ENCODE results near the gene CST11. TPM values are rescaled to one million over a fixed set of nuclear protein-coding genes. Genes with fewer than 3 reads are reported as not detected.

The CST11 gene
- total and polyA plus RNA-seq, 10 of the 15 experiments (the other 5 are each of a cell fraction or from before 2014, with no cell fraction given), result 0.33 TPM; not detected in 9

DNA sequence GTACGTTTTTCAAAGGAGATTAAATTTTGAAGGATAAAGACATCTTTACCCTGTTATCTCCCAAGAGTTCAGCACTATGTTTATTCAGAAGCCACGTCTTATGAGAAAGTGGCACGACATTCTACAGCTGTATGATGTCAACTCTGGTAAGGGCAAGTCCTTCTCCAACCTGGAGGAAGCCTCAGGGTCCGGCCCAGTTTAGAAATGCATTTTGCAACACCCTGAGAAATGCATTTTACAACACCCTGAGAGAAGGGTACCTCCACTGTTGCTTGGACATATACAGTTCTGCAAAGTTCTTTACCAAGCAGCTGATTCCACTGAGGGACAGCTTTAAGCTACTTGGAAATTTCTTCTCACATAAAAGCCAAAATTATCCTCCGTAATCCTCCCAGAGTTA lies 48.9 kb downstream of the CST11 start (continued):
- TF ChIP-seq, protein P1, sequence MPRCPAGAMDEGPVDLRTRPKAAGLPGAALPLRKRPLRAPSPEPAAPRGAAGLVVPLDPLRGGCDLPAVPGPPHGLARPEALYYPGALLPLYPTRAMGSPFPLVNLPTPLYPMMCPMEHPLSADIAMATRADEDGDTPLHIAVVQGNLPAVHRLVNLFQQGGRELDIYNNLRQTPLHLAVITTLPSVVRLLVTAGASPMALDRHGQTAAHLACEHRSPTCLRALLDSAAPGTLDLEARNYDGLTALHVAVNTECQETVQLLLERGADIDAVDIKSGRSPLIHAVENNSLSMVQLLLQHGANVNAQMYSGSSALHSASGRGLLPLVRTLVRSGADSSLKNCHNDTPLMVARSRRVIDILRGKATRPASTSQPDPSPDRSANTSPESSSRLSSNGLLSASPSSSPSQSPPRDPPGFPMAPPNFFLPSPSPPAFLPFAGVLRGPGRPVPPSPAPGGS (IDR thresholded peaks at IDR 0.05; ENCODE audit: borderline replicate concordance, insufficient read depth, low read depth, low read length, poor library complexity, severe bottlenecking), result no peak
- TF ChIP-seq, protein P2, sequence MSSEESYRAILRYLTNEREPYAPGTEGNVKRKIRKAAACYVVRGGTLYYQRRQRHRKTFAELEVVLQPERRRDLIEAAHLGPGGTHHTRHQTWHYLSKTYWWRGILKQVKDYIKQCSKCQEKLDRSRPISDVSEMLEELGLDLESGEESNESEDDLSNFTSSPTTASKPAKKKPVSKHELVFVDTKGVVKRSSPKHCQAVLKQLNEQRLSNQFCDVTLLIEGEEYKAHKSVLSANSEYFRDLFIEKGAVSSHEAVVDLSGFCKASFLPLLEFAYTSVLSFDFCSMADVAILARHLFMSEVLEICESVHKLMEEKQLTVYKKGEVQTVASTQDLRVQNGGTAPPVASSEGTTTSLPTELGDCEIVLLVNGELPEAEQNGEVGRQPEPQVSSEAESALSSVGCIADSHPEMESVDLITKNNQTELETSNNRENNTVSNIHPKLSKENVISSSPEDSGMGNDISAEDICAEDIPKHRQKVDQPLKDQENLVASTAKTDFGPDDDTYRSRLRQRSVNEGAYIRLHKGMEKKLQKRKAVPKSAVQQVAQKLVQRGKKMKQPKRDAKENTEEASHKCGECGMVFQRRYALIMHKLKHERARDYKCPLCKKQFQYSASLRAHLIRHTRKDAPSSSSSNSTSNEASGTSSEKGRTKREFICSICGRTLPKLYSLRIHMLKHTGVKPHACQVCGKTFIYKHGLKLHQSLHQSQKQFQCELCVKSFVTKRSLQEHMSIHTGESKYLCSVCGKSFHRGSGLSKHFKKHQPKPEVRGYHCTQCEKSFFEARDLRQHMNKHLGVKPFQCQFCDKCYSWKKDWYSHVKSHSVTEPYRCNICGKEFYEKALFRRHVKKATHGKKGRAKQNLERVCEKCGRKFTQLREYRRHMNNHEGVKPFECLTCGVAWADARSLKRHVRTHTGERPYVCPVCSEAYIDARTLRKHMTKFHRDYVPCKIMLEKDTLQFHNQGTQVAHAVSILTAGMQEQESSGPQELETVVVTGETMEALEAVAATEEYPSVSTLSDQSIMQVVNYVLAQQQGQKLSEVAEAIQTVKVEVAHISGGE (CRISPR knock-in tag; IDR thresholded peaks at IDR 0.05), result no peak
- TF ChIP-seq HDAC6 (IDR thresholded peaks at IDR 0.05; ENCODE audit: unreplicated experiment) (no peak), ZBED1 (IDR thresholded peaks at IDR 0.05; ENCODE audit: borderline replicate concordance) (no peak)
- TF ChIP-seq, protein P3, sequence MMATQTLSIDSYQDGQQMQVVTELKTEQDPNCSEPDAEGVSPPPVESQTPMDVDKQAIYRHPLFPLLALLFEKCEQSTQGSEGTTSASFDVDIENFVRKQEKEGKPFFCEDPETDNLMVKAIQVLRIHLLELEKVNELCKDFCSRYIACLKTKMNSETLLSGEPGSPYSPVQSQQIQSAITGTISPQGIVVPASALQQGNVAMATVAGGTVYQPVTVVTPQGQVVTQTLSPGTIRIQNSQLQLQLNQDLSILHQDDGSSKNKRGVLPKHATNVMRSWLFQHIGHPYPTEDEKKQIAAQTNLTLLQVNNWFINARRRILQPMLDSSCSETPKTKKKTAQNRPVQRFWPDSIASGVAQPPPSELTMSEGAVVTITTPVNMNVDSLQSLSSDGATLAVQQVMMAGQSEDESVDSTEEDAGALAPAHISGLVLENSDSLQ (IDR thresholded peaks at IDR 0.05), result no peak

DNA sequence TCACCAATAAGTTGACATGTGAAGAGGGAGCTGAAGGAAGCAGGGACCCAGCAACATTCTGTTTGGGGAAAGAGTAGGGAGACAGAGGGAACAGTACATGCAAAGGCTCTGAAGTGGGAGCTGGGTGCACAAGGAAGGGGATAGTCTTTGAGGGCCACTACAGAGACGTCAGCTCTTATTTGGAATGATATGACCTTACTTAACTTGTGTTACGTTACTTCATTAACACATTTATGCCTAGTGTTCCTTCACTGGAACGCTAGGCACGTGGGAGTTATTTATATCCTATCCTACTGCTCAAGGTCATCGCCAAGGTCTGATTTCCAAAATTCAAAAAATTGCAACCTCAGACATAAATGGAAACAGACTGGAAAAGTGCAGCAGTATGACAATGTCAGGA lies 51.6 kb downstream of the CST11 start:
- Histone ChIP-seq H3K4me2 (ENCODE audit: control insufficient read depth, insufficient read depth) (no peak overlapping the region), H3K27ac (ENCODE audit: control insufficient read depth, insufficient read depth) (no peak overlapping the region), H3K4me1 (ENCODE audit: control insufficient read depth, insufficient read depth, low read length) (peaks cover 11% of the 10 kb centered on the region), H3K4me3 (no peak overlapping the region), H3K9ac (ENCODE audit: control insufficient read depth, insufficient read depth, low read length) (no peak overlapping the region), H2AFZ (ENCODE audit: control insufficient read depth, low read depth, low read length) (no peak overlapping the region), H3K79me2 (ENCODE audit: control insufficient read depth, insufficient read depth, low read length) (peaks cover 9% of the 10 kb centered on the region), H4K20me1 (ENCODE audit: control insufficient read depth, insufficient read depth) (no peaks in the 10 kb centered on the region), H3K36me3 (ENCODE audit: control insufficient read depth in 2 of 2, insufficient read depth in 2 of 2, low read length in 1 of 2) (peaks cover 0 to 16% of the 10 kb centered on the region in 2 experiments), H3K27me3 (replicated peaks in 1 of 2; ENCODE audit: control insufficient read depth in 2 of 2, insufficient read depth in 2 of 2, low read length in 1 of 2) (no peaks in the 10 kb centered on the region), H3K9me3 (replicated peaks; ENCODE audit: control insufficient read depth, insufficient read depth, low read length) (no peaks in the 10 kb centered on the region)
- WGBS (ENCODE audit: insufficient coverage, insufficient replicate concordance, low lambda C conversion rate, missing lambda C conversion rate), result 82% methylated on average over 5 of the region's 5 CpGs
- ATAC-seq (no peak), FAIRE-seq (no peak), DNase-seq (ENCODE audit: low read depth, low spot score) (no peak)
- intact Hi-C loops (cut with micrococcal nuclease; ENCODE audit: unreplicated experiment) (no loop called here), in situ Hi-C loops (cut with MboI) (no loop called here)
- RAD21 ChIA-PET (ENCODE audit: unreplicated experiment), result no interaction called here
- BruUV-seq (replicated peaks), result no TSS peak
- SMC1A ChIA-PET (ENCODE audit: uncharacterized antibody, unreplicated experiment), result no interaction called here
- POLR2A ChIA-PET, result no interaction called here
- CTCF ChIA-PET, result interaction anchor here (0.8 kb wide), 1 partner anchor 44 kb away, joined by 3 read pairs; no protein-coding TSS in a partner anchor
- TF ChIP-seq POU2F2 (IDR thresholded peaks at IDR 0.05; ENCODE audit: borderline replicate concordance, low read depth, low read length) (no peak), CEBPB (IDR thresholded peaks at IDR 0.05; ENCODE audit: borderline replicate concordance in 1 of 2, low read depth in 2 of 2, low read length in 2 of 2) (no peak), NFXL1 (IDR thresholded peaks at IDR 0.05; ENCODE audit: borderline replicate concordance) (no peak), SMC3 (IDR thresholded peaks at IDR 0.05; ENCODE audit: borderline replicate concordance, low read length) (no peak), MXI1 (IDR thresholded peaks at IDR 0.05; ENCODE audit: low read depth, low read length) (no peak), ZNF217 (IDR thresholded peaks at IDR 0.05) (no peak)
- TF ChIP-seq, protein P4, sequence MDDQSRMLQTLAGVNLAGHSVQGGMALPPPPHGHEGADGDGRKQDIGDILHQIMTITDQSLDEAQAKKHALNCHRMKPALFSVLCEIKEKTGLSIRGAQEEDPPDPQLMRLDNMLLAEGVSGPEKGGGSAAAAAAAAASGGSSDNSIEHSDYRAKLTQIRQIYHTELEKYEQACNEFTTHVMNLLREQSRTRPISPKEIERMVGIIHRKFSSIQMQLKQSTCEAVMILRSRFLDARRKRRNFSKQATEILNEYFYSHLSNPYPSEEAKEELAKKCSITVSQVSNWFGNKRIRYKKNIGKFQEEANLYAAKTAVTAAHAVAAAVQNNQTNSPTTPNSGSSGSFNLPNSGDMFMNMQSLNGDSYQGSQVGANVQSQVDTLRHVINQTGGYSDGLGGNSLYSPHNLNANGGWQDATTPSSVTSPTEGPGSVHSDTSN (IDR thresholded peaks at IDR 0.05; ENCODE audit: insufficient replicate concordance, low read depth, low read length), result no peak
- TF ChIP-seq, protein P5, sequence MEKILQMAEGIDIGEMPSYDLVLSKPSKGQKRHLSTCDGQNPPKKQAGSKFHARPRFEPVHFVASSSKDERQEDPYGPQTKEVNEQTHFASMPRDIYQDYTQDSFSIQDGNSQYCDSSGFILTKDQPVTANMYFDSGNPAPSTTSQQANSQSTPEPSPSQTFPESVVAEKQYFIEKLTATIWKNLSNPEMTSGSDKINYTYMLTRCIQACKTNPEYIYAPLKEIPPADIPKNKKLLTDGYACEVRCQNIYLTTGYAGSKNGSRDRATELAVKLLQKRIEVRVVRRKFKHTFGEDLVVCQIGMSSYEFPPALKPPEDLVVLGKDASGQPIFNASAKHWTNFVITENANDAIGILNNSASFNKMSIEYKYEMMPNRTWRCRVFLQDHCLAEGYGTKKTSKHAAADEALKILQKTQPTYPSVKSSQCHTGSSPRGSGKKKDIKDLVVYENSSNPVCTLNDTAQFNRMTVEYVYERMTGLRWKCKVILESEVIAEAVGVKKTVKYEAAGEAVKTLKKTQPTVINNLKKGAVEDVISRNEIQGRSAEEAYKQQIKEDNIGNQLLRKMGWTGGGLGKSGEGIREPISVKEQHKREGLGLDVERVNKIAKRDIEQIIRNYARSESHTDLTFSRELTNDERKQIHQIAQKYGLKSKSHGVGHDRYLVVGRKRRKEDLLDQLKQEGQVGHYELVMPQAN (conservative IDR thresholded peaks at IDR 0.05), result no peak
